HG03469 (cell line): ENCODE measurements around the gene SYNE2.
A peak's percentile ranks its signal among the peaks of the same experiment; 100 is the strongest.

Experiments
- ATAC-seq: cut with Tn5 transposase; IDR thresholded peaks from one replicate; pipeline ENCODE4 v1.9.1; 2021; ENCODE audit warnings: mild to moderate bottlenecking, moderate library complexity, moderate number of reproducible peaks; ENCODE audit not compliant: unreplicated experiment

The SYNE2 gene

GRCh38 chr14:64212666-64213065, 359.9 kb downstream of the SYNE2 start:
- no peak for ATAC-seq

GRCh38 chr14:64213086-64213485, 360.3 kb downstream of the SYNE2 start:
- ATAC-seq = no peak

- ATAC-seq = no peak
Measured at GRCh38 chr14:64213853-64214570, 361.2 kb downstream of the SYNE2 start.

DNA sequence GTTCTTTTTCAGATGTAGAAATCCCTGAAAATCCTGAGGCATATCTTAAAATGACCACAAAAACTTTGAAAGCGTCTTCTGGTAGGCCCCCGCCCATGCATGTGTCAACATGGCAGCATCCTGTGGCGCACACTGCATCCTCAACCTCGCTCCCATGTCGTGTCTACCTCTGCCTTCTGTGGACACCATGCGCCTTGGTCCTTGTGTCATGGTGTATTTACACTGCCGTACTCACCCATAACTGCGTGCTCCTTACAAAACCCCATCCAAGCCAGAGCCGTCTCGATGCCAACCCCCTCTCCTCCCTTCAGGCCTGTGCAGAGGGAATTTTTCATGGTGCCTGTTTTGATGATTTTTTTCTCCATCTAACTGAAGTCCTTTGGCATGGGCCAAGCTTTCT, 362.5 kb downstream of the SYNE2 start:
- ATAC-seq = no peak

DNA sequence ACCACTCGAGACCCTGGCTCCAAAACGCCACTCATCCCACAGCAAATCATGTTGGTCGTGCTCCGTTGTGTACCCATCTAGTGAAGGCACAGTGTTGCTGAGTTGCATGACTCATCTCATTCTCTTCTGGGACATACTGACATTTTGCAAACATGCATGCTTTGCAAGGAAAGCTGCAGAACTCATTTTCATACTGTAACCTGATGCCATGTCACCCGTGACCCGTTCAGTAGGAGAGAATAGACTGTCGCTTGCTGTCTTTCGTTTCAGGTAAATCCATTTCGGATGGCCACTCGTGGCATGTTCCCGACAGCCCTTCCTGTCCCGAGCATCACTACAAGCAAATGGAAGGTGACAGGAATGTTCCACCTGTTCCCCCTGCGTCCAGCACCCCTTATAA, 363.2 kb downstream of the SYNE2 start:
- ATAC-seq = no peak

DNA sequence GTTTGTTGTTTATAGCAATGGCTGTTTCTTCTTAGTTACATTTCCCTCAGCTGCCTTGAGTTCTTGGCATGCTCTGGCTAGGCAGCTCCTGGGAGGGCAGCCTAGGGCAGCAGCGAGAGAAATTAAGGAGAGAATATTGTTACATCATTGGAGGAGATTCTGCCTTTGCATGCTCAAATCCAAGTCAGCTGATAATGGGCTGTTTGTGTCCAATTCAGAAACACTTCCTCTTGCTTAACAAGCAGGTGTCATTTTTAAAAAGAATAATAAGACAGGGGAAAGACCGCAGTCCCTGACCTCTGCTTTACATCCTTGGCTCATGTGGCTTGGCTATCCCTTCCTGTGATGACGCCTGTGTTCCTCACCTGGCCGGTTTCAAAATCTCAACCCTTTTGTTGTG, 364.5 kb downstream of the SYNE2 start:
- ATAC-seq = no peak

GRCh38 chr14:64217834-64218233, 365.0 kb downstream of the SYNE2 start:
- no peak for ATAC-seq

- ATAC-seq = no peak
Measured at GRCh38 chr14:64218344-64219240, 365.8 kb downstream of the SYNE2 start.

GRCh38 chr14:64220056-64220455, 367.3 kb downstream of the SYNE2 start:
- no peak for ATAC-seq

DNA sequence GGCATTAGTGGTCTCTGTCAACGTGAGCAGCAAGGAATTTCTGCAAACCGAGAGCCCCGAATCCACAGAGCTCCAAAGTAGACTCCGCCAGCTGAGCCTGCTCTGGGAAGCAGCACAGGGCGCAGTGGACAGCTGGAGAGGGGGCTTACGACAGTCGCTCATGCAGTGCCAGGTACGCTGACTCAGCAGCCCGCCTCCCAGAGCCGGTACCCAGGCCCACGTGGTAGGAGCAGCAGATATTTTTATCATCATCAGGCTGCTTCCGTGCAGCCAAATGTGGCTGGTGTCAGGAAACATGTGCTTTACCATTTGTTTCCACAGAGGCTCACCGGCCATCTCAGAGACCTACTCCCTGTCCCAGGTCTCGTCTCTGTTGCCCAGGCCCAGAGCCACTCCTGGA, 367.7 kb downstream of the SYNE2 start:
- ATAC-seq = no peak

GRCh38 chr14:64221391-64222003, 368.7 kb downstream of the SYNE2 start:
- ATAC-seq = no peak

GRCh38 chr14:64225151-64225757, 372.4 kb downstream of the SYNE2 start:
- ATAC-seq = no peak

GRCh38 chr14:64227856-64228255, 375.1 kb downstream of the SYNE2 start:
- no peak for ATAC-seq

DNA sequence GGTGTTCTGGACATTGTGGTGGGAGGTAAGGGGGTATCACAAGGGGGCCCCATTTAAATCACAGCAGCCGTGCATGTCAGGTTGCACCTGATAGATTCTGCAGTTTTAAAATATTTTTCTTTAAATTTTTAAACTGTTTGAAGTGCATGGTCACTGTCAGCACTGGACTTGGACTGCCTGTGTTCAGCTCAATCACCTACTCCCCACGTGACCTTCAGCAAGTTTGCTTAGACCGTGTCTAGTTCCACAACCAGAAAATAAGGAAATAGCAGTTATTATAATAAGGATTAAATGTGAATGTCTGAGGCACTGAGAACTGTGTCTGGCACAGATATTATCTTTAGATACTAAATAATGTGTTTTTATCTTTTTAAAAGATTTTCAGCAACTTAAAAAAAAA, 376.7 kb downstream of the SYNE2 start:
- ATAC-seq = no peak

DNA sequence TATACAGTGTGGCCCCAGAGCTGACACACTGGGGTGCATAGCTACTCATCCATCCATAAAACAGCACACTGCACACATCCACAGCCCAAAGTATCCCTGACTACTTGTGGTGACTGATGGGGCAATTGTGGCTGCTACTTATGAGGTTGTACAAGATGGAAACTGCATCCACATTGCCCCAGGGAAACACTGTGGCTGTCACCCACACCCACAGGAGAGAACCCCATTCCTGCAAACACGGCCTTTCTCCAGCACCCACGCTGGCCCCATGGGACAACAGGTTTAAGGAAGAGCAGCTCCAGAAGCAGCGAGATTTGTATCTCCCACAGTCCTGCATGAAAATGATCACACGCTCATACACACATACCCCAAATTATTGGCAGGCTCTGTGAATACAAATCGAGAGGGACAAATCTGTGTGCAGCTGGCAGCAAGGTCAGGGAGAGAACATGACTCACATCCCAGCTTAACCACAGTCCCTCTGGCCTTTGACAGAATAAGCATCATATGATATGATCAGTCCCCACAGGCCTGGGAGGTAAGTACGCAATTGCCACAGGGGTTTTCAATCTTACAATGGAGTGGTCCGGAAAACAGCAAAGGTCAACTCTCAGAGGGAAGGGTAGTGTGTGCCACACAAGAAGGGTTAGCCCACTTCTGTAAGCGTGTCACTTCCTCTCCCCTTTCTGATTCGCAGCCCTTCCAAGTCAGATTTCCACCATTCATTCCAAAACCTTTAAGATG, 379.5 kb downstream of the SYNE2 start:
- ATAC-seq = peak; percentile 27

GRCh38 chr14:64232944-64233343, 380.1 kb downstream of the SYNE2 start:
- no peak for ATAC-seq

- ATAC-seq = no peak
Measured at GRCh38 chr14:64233531-64234190, 380.9 kb downstream of the SYNE2 start.

- peak; percentile 1 for ATAC-seq
Measured at GRCh38 chr14:64234877-64235651, 382.3 kb downstream of the SYNE2 start.
